ENCODE data around the gene TPT1. TPM values are rescaled to one million over a fixed set of nuclear protein-coding genes. Genes with fewer than 3 reads are reported as not detected.

The TPT1 gene
- total RNA-seq, 1 donor from 2014 or later, result 2,653 TPM

GRCh38 chr13:45328661-45329111, 12.3 kb downstream of the TPT1 start:
- Mint-ChIP-seq H3K4me1 (ENCODE audit: low read depth) (peaks cover 33% of the 10 kb centered on the region), H3K27me3 (ENCODE audit: low read depth) (no peaks in the 10 kb centered on the region), H3K36me3 (ENCODE audit: low read depth) (peaks cover 17% of the 10 kb centered on the region), H3K4me3 (ENCODE audit: low read depth) (no peak overlapping the region), H3K27ac (no peak overlapping the region), H3K9me3 (no peaks in the 10 kb centered on the region)
- intact Hi-C loops (cut with micrococcal nuclease), result no loop called here
- DNase-seq (ENCODE audit: low spot score), result no peak

DNA sequence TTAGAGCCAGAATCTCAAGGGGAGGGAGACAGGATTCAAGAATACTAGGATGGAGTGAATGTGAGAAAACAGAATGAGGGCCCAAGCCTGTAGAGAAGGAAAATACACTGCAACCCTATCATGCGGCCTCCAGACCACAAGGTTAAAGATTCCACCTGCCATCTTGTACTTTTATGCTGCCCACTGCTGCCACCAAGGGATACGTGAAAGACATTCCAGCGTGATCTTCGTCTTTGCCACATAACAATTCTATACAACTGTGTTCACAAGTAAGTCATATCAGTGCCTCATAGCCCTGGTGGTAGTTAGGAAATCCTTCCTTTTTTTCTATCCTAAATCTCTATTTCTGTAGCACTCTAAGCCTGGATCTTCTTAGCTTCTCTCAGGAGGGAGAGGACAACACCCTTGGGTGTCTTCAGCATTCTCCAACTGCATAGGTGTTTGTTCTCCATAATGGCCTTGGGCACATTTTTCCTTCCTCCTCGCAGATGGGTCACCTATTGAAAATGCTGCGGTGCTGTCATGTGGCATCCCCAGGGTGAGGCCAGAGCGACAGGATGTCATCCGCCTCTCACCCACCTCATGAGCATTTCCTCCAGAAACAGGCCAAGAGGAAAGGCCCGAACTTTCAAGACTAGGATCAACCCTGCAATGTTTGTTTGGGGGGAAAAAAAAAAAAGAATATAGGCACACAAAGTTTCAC, 13.6 kb downstream of the TPT1 start:
- no peak overlapping the region for H3K27ac Mint-ChIP-seq

DNA sequence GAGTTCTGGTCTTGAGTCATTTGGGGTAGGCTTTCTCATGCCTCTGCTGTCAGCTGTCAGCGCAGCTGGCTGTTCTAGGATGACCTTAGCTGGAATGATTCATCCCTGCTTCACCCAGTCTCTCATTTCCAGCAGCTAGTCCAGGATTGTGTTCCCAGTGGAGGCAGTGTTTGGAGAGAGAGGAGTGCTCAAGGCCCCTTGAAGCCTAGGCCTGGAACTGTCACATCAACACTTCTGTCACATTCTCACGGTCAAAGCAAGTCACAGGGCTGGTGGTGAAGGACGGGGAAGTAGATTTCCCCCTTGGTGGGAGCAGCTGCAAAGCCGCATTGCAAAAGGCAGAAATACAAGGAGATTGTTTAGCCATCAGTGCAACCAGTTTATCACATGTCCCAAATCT, 15.2 kb downstream of the TPT1 start:
- Mint-ChIP-seq H3K27me3 (ENCODE audit: low read depth) (no peaks in the 10 kb centered on the region), H3K36me3 (ENCODE audit: low read depth) (no peaks in the 10 kb centered on the region), H3K4me1 (ENCODE audit: low read depth) (peaks cover 13% of the 10 kb centered on the region), H3K27ac (no peak overlapping the region), H3K9me3 (no peaks in the 10 kb centered on the region), H3K4me3 (ENCODE audit: low read depth) (no peak overlapping the region)
- no peak for DNase-seq (ENCODE audit: low spot score)
- intact Hi-C loops (cut with micrococcal nuclease), result no loop called here

More for the DNA sequence above, 13.6 kb downstream of the TPT1 start:
- H3K36me3 Mint-ChIP-seq (ENCODE audit: low read depth), result peaks cover 4% of the 10 kb centered on the region
- no peaks in the 10 kb centered on the region for H3K27me3 Mint-ChIP-seq (ENCODE audit: low read depth)
- H3K4me1 Mint-ChIP-seq (ENCODE audit: low read depth), result peaks cover 24% of the 10 kb centered on the region
- no peak overlapping the region for H3K4me3 Mint-ChIP-seq (ENCODE audit: low read depth)
- intact Hi-C loops (cut with micrococcal nuclease), result no loop called here
- no peaks in the 10 kb centered on the region for H3K9me3 Mint-ChIP-seq
- no peak for DNase-seq (ENCODE audit: low spot score)

DNA sequence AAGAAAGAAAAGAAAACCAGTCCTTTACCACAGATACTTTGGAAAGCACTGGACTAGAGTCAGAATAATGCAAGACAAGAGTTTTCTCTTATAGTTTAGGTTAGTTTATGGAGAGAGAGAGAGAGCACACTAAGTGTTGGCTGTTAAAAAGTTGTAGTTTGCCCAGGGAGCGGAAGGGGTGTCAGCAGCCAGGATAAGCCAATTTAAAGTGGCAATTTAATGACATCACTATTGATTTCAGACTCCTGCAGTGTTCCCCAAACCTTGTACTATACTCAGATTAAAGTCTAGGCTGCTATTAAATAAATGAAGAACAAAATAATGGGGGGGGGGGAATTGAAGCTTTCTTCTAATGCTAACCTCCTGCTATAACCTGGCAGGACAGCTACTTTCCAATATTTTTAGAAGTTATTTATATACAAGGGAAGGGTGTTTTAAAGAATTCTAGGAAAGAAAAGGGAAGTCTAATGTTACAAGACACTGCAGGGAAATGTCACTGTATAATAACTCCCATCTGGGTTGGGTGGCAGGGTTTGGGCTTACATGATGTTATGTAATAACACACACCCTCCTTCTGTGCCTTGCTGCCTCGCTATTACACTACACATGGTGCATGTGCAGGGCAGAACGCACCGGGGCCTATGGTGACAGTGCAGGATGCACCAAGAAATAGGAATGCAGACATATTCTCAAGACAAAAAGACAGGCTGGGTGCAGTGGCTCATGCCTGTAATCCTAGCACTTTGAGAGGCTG, 19.9 kb downstream of the TPT1 start:
- H3K4me1 Mint-ChIP-seq (ENCODE audit: low read depth), result peaks cover 3% of the 10 kb centered on the region

DNA sequence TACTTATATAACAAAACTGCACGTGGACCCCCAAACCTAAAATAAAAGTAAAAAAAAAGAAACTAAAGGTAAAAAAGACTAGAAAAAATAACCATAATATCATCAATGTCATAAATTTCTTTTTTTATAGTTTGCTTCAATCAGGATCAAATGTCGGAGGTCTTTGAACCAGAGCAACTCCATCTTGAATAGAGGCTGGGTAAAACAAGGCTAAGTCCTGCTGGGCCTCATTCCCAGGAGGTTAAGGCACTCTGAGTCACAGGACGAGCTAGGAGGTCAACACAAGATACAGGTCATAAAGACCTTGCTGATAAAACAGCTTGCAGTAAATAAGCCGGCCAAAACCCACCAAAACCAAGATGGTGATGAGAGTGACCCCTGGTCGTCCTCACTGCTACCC, 24.0 kb downstream of the TPT1 start:
- Mint-ChIP-seq H3K4me1 (ENCODE audit: low read depth) (peaks cover 3% of the 10 kb centered on the region), H3K27me3 (ENCODE audit: low read depth) (peaks cover 2% of the 10 kb centered on the region), H3K4me3 (ENCODE audit: low read depth) (no peak overlapping the region), H3K27ac (no peak overlapping the region), H3K36me3 (ENCODE audit: low read depth) (no peaks in the 10 kb centered on the region), H3K9me3 (no peaks in the 10 kb centered on the region)
- DNase-seq (ENCODE audit: low spot score), result no peak
- intact Hi-C loops (cut with micrococcal nuclease), result no loop called here

More for the DNA sequence above, 19.9 kb downstream of the TPT1 start:
- Mint-ChIP-seq H3K4me3 (ENCODE audit: low read depth) (no peak overlapping the region), H3K36me3 (ENCODE audit: low read depth) (no peaks in the 10 kb centered on the region), H3K27me3 (ENCODE audit: low read depth) (peaks cover 1% of the 10 kb centered on the region), H3K9me3 (no peaks in the 10 kb centered on the region), H3K27ac (no peak overlapping the region)
- DNase-seq (ENCODE audit: low spot score), result no peak
- intact Hi-C loops (cut with micrococcal nuclease), result no loop called here

- H3K4me3 Mint-ChIP-seq (ENCODE audit: low read depth), result no peak overlapping the region
- H3K4me1 Mint-ChIP-seq (ENCODE audit: low read depth), result peaks cover 6% of the 10 kb centered on the region
- intact Hi-C loops (cut with micrococcal nuclease), result no loop called here
- H3K9me3 Mint-ChIP-seq, result no peaks in the 10 kb centered on the region
- no peak for DNase-seq (ENCODE audit: low spot score)
- H3K27me3 Mint-ChIP-seq (ENCODE audit: low read depth), result peaks cover 5% of the 10 kb centered on the region
- no peaks in the 10 kb centered on the region for H3K36me3 Mint-ChIP-seq (ENCODE audit: low read depth)
- no peak overlapping the region for H3K27ac Mint-ChIP-seq
These were observed 24.6 kb downstream of the TPT1 start for GRCh38 chr13:45316338-45316737.

DNA sequence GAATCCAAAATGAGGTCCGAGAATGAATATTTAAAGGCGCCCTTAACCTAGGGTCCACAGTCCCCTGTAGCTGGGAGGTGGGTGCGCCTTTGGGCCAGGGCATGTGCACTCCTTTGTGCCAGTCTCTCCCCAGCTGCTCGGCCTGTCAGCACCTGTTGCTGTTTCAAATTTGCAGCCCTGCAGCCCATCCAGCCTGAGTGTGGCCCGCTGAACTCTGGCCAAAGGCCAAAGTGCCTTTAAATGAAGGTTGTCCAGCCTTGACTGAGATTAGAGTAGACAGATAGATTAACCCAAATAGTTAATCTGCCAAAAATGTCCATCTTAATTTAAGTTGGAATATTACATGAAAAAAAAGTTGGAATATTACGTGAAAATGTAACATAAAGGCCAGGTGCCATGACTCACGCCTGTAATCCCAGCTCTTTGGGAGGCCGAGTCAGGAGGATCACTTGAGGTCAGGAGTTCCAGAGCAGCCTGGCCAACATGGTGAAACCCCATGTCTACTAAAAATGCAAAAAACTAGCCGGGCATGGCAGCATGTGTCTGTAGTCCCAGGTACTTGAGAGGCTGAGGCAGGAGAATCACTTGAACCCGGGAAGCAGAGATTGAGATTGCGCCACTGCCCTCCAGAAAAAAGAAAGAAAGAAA, 25.3 kb downstream of the TPT1 start:
- Mint-ChIP-seq H3K4me3 (ENCODE audit: low read depth) (no peak overlapping the region), H3K27ac (no peak overlapping the region), H3K36me3 (ENCODE audit: low read depth) (no peaks in the 10 kb centered on the region), H3K9me3 (no peaks in the 10 kb centered on the region), H3K27me3 (ENCODE audit: low read depth) (peaks cover 6% of the 10 kb centered on the region), H3K4me1 (ENCODE audit: low read depth) (peaks cover 12% of the 10 kb centered on the region)
- intact Hi-C loops (cut with micrococcal nuclease), result no loop called here
- DNase-seq (ENCODE audit: low spot score), result no peak

DNA sequence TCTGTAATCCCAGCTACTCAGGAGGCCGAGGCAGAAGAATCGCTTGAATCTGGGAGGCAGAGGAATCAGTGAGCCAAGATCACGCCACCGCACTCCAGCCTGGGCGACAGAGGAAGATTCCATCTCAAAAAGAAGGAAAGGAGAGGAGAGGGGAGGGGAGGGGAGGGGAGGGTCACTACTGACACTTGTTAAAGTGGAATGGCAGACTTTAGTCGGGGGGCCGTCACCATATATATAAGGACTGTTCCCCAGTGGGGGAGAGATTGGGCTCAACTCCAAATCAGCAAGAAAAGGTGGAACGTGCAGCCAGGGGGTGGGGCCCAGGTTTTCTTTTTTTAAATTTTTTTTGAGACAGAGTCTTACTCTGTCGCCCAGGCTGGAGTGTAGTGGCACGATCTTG, 26.2 kb downstream of the TPT1 start:
- no peak for DNase-seq (ENCODE audit: low spot score)
- H3K27me3 Mint-ChIP-seq (ENCODE audit: low read depth), result peaks cover 10% of the 10 kb centered on the region
- no peaks in the 10 kb centered on the region for H3K36me3 Mint-ChIP-seq (ENCODE audit: low read depth)
- no peaks in the 10 kb centered on the region for H3K9me3 Mint-ChIP-seq
- H3K27ac Mint-ChIP-seq, result no peak overlapping the region
- H3K4me1 Mint-ChIP-seq (ENCODE audit: low read depth), result peaks cover 12% of the 10 kb centered on the region
- H3K4me3 Mint-ChIP-seq (ENCODE audit: low read depth), result no peak overlapping the region
- intact Hi-C loops (cut with micrococcal nuclease), result no loop called here

DNA sequence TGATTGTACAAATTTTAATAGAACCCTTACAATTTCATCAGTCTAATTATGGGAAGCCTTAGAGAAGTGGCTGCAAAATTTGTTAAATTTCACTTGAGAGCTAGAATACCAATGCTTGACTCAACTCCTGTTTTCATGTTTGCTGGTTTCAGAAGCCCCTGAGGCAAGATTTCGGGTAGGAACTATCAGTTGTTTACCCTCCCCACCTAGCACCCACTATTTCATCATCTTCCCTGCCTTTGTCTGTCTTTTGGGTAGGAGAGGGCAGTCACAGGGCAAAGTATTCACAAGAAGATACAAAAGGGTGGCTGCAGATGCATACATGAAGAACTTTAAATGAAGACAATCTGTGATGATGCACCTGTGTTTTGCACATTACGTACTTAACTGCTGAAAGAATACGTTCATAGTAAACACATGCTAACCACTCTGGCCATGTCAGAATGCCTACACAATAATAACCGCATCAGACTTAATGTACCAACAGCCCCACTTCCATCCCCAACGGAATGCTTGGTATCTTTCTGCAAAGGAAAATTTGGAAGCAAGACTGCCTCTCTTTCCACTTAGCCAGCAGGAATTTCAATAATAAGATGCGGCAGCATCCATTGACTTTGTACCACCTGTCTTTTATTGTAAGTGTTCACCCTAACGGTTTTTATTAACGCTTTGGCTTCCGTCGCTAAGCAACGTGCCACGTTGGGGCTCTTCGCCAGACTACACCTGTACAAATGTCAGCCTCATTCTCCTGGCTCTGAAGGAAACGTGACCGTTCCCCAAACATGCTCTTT, 30.4 kb downstream of the TPT1 start:
- peaks cover 16% of the 10 kb centered on the region for H3K4me1 Mint-ChIP-seq (ENCODE audit: low read depth)
- intact Hi-C loops (cut with micrococcal nuclease), result loop anchor here (2.0 kb wide), 1 partner anchor 30 kb away; the partner anchor contains the start of gene TPT1
- H3K27ac Mint-ChIP-seq, result peak overlapping the region; percentile 0
- H3K36me3 Mint-ChIP-seq (ENCODE audit: low read depth), result no peaks in the 10 kb centered on the region
- DNase-seq (ENCODE audit: low spot score), result no peak
- H3K27me3 Mint-ChIP-seq (ENCODE audit: low read depth), result peaks cover 22% of the 10 kb centered on the region
- H3K4me3 Mint-ChIP-seq (ENCODE audit: low read depth), result peak overlapping the region; percentile 78
- no peaks in the 10 kb centered on the region for H3K9me3 Mint-ChIP-seq

DNA sequence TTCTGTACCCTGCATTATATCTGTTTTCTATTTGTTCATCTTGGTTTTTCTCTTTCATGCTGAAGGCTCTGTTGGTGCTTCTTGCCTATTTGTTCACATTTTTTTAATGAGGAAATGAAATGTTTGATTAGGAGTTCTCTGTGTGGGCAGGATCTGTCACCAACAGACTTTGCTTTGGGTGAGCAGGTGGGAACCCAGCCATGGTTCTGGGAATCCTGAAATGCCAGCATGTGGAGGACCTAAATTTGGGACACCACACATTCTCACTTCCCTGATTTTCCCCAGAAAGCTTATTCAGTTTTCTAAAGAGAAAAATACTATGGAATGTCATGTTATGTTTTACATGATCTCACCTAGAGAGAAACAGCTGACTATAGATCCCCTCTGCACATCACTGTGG, 34.0 kb downstream of the TPT1 start:
- no peaks in the 10 kb centered on the region for H3K9me3 Mint-ChIP-seq
- intact Hi-C loops (cut with micrococcal nuclease), result loop anchor here (10.0 kb wide), 1 partner anchor 332 kb away; no protein-coding TSS in a partner anchor
- H3K4me1 Mint-ChIP-seq (ENCODE audit: low read depth), result peaks cover 16% of the 10 kb centered on the region
- H3K4me3 Mint-ChIP-seq (ENCODE audit: low read depth), result no peak overlapping the region
- no peak overlapping the region for H3K27ac Mint-ChIP-seq
- no peaks in the 10 kb centered on the region for H3K36me3 Mint-ChIP-seq (ENCODE audit: low read depth)
- no peak for DNase-seq (ENCODE audit: low spot score)
- peaks cover 29% of the 10 kb centered on the region for H3K27me3 Mint-ChIP-seq (ENCODE audit: low read depth)

GRCh38 chr13:45305079-45305478, 35.9 kb downstream of the TPT1 start:
- intact Hi-C loops (cut with micrococcal nuclease), result loop anchor here (10.0 kb wide), 1 partner anchor 330 kb away; no protein-coding TSS in a partner anchor
- H3K4me1 Mint-ChIP-seq (ENCODE audit: low read depth), result peaks cover 5% of the 10 kb centered on the region
- peaks cover 22% of the 10 kb centered on the region for H3K27me3 Mint-ChIP-seq (ENCODE audit: low read depth)
- H3K4me3 Mint-ChIP-seq (ENCODE audit: low read depth), result no peak overlapping the region
- H3K27ac Mint-ChIP-seq, result no peak overlapping the region
- no peak for DNase-seq (ENCODE audit: low spot score)
- no peaks in the 10 kb centered on the region for H3K9me3 Mint-ChIP-seq
- H3K36me3 Mint-ChIP-seq (ENCODE audit: low read depth), result no peaks in the 10 kb centered on the region

- H3K27me3 Mint-ChIP-seq (ENCODE audit: low read depth), result peaks cover 18% of the 10 kb centered on the region
These were observed 37.1 kb downstream of the TPT1 start for GRCh38 chr13:45303866-45304265.

More at GRCh38 chr13:45303866-45304265, 37.1 kb downstream of the TPT1 start:
- intact Hi-C loops (cut with micrococcal nuclease), result loop anchor here (10.0 kb wide), 1 partner anchor 329 kb away; no protein-coding TSS in a partner anchor
- Mint-ChIP-seq H3K4me3 (ENCODE audit: low read depth) (no peak overlapping the region), H3K36me3 (ENCODE audit: low read depth) (no peaks in the 10 kb centered on the region), H3K27ac (no peak overlapping the region), H3K4me1 (ENCODE audit: low read depth) (peaks cover 2% of the 10 kb centered on the region), H3K9me3 (no peaks in the 10 kb centered on the region)
- DNase-seq (ENCODE audit: low spot score), result no peak

Measured in activated T-helper 2 cell treated with anti-CD3 and anti-CD28 coated beads, Interferon-gamma antibody, Interleukin-2, Interleukin-4, amounts not matched to agents 10 μg/mL and 5 μg/mL and 100 μg/mL, durations not matched to agents 14 hours and 24 hours and 36 hours (primary cell).